G401 (cell line): ENCODE results near the gene RBM4B. TPM values are rescaled to one million over a fixed set of nuclear protein-coding genes. Genes with fewer than 3 reads are reported as not detected.

Source experiments
- DNase-seq: peaks from one replicate; pipeline ENCODE4 v3.0.0-alpha.2; 2015; ENCODE audit warnings: low spot score
- in situ Hi-C: cut with HindIII; loops from 2 replicates; pipeline ENCODE4 v1.10.0; 2016; ENCODE audit warnings: low sequenced_read_pairs, mixed read lengths
- total RNA-seq: library from RNA; depleted of rRNA; stranded (reverse); fragments of >200 nt; shearing (Covaris generic); gene quantifications from 2 replicates; pipeline ENCODE4 v1.2.3, GENCODE V29; 2014

RBM4B gene
- total RNA-seq, 1 experiment from 2014 or later = 13.0 TPM

- in situ Hi-C loops = no loop called here
- no peak for DNase-seq
Observed at GRCh38 chr11:66688561-66689534, 11.2 kb upstream of the RBM4B start.

GRCh38 chr11:66687831-66688281, 10.2 kb upstream of the RBM4B start:
- in situ Hi-C loops = no loop called here
- DNase-seq = peak; percentile 52

- peak; percentile 84 for DNase-seq
- in situ Hi-C loops = no loop called here
Observed at GRCh38 chr11:66686801-66687750, 9.4 kb upstream of the RBM4B start.

- in situ Hi-C loops = no loop called here
Observed at GRCh38 chr11:66686100-66686785, 8.6 kb upstream of the RBM4B start.

GRCh38 chr11:66685276-66686099, 7.8 kb upstream of the RBM4B start:
- in situ Hi-C loops = no loop called here

More at GRCh38 chr11:66686100-66686785, 8.6 kb upstream of the RBM4B start:
- DNase-seq = no peak

GRCh38 chr11:66684635-66685034, 6.9 kb upstream of the RBM4B start:
- no peak for DNase-seq
- in situ Hi-C loops = no loop called here

More at GRCh38 chr11:66685276-66686099, 7.8 kb upstream of the RBM4B start:
- DNase-seq = no peak

- in situ Hi-C loops = no loop called here
- DNase-seq = no peak
Observed at GRCh38 chr11:66683877-66684276, 6.2 kb upstream of the RBM4B start.

- in situ Hi-C loops = no loop called here
- DNase-seq = no peak
Observed at GRCh38 chr11:66680966-66681645, 3.4 kb upstream of the RBM4B start.

- peak; percentile 32 for DNase-seq
- in situ Hi-C loops = no loop called here
Observed at GRCh38 chr11:66676931-66677598, 622 bp downstream of the RBM4B start.

- DNase-seq = no peak
- in situ Hi-C loops = no loop called here
Observed at GRCh38 chr11:66676282-66676919, 1.3 kb downstream of the RBM4B start.

GRCh38 chr11:66674964-66675602, 2.6 kb downstream of the RBM4B start:
- no peak for DNase-seq
- in situ Hi-C loops = no loop called here

GRCh38 chr11:66670816-66671215, 6.9 kb downstream of the RBM4B start:
- DNase-seq = no peak
- in situ Hi-C loops = no loop called here

GRCh38 chr11:66665369-66665768, 12.3 kb downstream of the RBM4B start:
- DNase-seq = no peak
- in situ Hi-C loops = no loop called here

- in situ Hi-C loops = no loop called here
- DNase-seq = no peak
Observed at GRCh38 chr11:66663741-66664296, 13.9 kb downstream of the RBM4B start.

GRCh38 chr11:66659763-66660162, 17.9 kb downstream of the RBM4B start:
- in situ Hi-C loops = no loop called here
- no peak for DNase-seq

GRCh38 chr11:66653123-66653522, 24.6 kb downstream of the RBM4B start:
- in situ Hi-C loops = no loop called here

More at GRCh38 chr11:66653123-66653522, 24.6 kb downstream of the RBM4B start:
- DNase-seq = no peak
